ENCODE data around the gene TMEM131L.

GRCh38 chr4:153616006-153616555 is 149.9 kb downstream of the TMEM131L start:
- TF ChIP-seq, protein P1, sequence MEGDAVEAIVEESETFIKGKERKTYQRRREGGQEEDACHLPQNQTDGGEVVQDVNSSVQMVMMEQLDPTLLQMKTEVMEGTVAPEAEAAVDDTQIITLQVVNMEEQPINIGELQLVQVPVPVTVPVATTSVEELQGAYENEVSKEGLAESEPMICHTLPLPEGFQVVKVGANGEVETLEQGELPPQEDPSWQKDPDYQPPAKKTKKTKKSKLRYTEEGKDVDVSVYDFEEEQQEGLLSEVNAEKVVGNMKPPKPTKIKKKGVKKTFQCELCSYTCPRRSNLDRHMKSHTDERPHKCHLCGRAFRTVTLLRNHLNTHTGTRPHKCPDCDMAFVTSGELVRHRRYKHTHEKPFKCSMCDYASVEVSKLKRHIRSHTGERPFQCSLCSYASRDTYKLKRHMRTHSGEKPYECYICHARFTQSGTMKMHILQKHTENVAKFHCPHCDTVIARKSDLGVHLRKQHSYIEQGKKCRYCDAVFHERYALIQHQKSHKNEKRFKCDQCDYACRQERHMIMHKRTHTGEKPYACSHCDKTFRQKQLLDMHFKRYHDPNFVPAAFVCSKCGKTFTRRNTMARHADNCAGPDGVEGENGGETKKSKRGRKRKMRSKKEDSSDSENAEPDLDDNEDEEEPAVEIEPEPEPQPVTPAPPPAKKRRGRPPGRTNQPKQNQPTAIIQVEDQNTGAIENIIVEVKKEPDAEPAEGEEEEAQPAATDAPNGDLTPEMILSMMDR (IDR thresholded peaks at IDR 0.05) = no peak
- no peak for TF ChIP-seq POLR2A (IDR thresholded peaks at IDR 0.05)
- no peak for TF ChIP-seq EP300 (IDR thresholded peaks at IDR 0.05)
